A549 (cell line): ENCODE data around the gene CAMTA1.

Experiments
- REST ChIP-seq: fragments of 200-600 bp; sonication (generic); IDR thresholded peaks from 2 replicates; pipeline ENCODE4 v1.6.1; 2016; ENCODE audit warnings: antibody characterized with exemption, mild to moderate bottlenecking, moderate library complexity
- RNF2 ChIP-seq: fragments of 200-600 bp; sonication (generic); IDR thresholded peaks from 2 replicates; pipeline ENCODE4 v1.6.1; 2016; ENCODE audit warnings: low read depth, mild to moderate bottlenecking, antibody characterized with exemption, moderate library complexity, borderline replicate concordance
- ZNF302 ChIP-seq: fragments of 250-450 bp; sonication (Bioruptor Pico); IDR thresholded peaks from 2 replicates; pipeline ENCODE4 v1.9.0; 2021; ENCODE audit warnings: inconsistent platforms, mild to moderate bottlenecking, moderate library complexity
- TF ChIP-seq, protein P1 (sequence below): fragments of >200 bp; sonication (Bioruptor Twin); formaldehyde crosslinking; IDR thresholded peaks from 3 replicates; pipeline ENCODE4 v1.5.1; 2016

GRCh38 chr1:7558481-7558880, 773.2 kb downstream of the CAMTA1 start:
- TF ChIP-seq, protein P1, sequence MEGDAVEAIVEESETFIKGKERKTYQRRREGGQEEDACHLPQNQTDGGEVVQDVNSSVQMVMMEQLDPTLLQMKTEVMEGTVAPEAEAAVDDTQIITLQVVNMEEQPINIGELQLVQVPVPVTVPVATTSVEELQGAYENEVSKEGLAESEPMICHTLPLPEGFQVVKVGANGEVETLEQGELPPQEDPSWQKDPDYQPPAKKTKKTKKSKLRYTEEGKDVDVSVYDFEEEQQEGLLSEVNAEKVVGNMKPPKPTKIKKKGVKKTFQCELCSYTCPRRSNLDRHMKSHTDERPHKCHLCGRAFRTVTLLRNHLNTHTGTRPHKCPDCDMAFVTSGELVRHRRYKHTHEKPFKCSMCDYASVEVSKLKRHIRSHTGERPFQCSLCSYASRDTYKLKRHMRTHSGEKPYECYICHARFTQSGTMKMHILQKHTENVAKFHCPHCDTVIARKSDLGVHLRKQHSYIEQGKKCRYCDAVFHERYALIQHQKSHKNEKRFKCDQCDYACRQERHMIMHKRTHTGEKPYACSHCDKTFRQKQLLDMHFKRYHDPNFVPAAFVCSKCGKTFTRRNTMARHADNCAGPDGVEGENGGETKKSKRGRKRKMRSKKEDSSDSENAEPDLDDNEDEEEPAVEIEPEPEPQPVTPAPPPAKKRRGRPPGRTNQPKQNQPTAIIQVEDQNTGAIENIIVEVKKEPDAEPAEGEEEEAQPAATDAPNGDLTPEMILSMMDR, result no peak
- TF ChIP-seq REST (no peak), ZNF302 (CRISPR knock-in tag) (no peak), RNF2 (no peak)
